Keratinocyte (primary cell): ENCODE results near the gene HCAR3. TPM values are rescaled to one million over a fixed set of nuclear protein-coding genes. Genes with fewer than 3 reads are reported as not detected.

Experiments used
- DNase-seq: peaks from one replicate; pipeline ENCODE4 v3.0.0-alpha.2; 2011; ENCODE audit warnings: low read depth, missing footprints, low spot score
- FAIRE-seq: peaks from 2 replicates; lab custom pipeline; 2011; peaks lifted over from hg19 to GRCh38; lab: Jason Lieb, UNC
- H2AFZ ChIP-seq: 2 replicates; pipeline ENCODE4 v1.6.0; 2012; ENCODE audit warnings: low read length, control low read depth, inconsistent platforms; ENCODE audit not compliant: control insufficient read depth
- H3K27ac ChIP-seq: 2 replicates; pipeline ENCODE4 v1.5.1; 2011; ENCODE audit warnings: low read length; ENCODE audit not compliant: control insufficient read depth, insufficient read depth
- H3K27me3 ChIP-seq: 3 replicates; pipeline ENCODE4 v1.6.0; 2011; ENCODE audit warnings: low read length; ENCODE audit not compliant: control insufficient read depth, insufficient read depth; ENCODE audit errors: extremely low read depth
- H3K36me3 ChIP-seq, 2 experiments: 2 replicates in 1 of 2; 3 replicates in 1 of 2; pipeline ENCODE4 v1.5.1; 2011; ENCODE audit warnings: low read length in 2 of 2, mild to moderate bottlenecking in 1 of 2; ENCODE audit not compliant: control insufficient read depth in 2 of 2, insufficient read depth in 2 of 2; ENCODE audit errors: extremely low read depth in 1 of 2
- H3K4me1 ChIP-seq: 3 replicates; pipeline ENCODE4 v1.5.1; 2011; ENCODE audit warnings: low read length; ENCODE audit not compliant: control insufficient read depth, insufficient read depth; ENCODE audit errors: extremely low read depth
- H3K4me2 ChIP-seq: 3 replicates; pipeline ENCODE4 v1.6.0; 2011; ENCODE audit warnings: low read depth, low read length; ENCODE audit not compliant: control insufficient read depth, insufficient read depth; ENCODE audit errors: extremely low read depth
- H3K4me3 ChIP-seq, 3 experiments: fragments of 200-600 bp in 1 of 3; sonication (generic) in 1 of 3; 2 replicates in 2 of 3; 3 replicates in 1 of 3; pipeline ENCODE4 v1.5.1; 2011 to 2016; ENCODE audit warnings: low read length in 3 of 3, mild to moderate bottlenecking in 3 of 3, control low read depth in 2 of 3, inconsistent platforms in 1 of 3, low read depth in 1 of 3, mixed read lengths in 1 of 3, mixed run types in 1 of 3, moderate library complexity in 1 of 3; ENCODE audit not compliant: control insufficient read depth in 2 of 3, insufficient read depth in 2 of 3; ENCODE audit errors: extremely low read depth in 1 of 3
- H3K79me2 ChIP-seq: 2 replicates; pipeline ENCODE4 v1.6.0; 2012; ENCODE audit warnings: low read length; ENCODE audit not compliant: control insufficient read depth, insufficient read depth
- H3K9ac ChIP-seq: 3 replicates; pipeline ENCODE4 v1.6.0; 2011; ENCODE audit warnings: low read length; ENCODE audit not compliant: control insufficient read depth, insufficient read depth; ENCODE audit errors: extremely low read depth
- H3K9me1 ChIP-seq: 3 replicates; pipeline ENCODE4 v1.6.0; 2011; ENCODE audit warnings: low read length; ENCODE audit not compliant: control insufficient read depth, insufficient read depth; ENCODE audit errors: extremely low read depth
- H3K9me3 ChIP-seq: 2 replicates; pipeline ENCODE4 v1.5.1; 2012; ENCODE audit warnings: low read depth, low read length; ENCODE audit not compliant: control insufficient read depth
- H4K20me1 ChIP-seq: 3 replicates; pipeline ENCODE4 v1.6.0; 2011; ENCODE audit warnings: low read length; ENCODE audit not compliant: control insufficient read depth, insufficient read depth; ENCODE audit errors: extremely low read depth
- CTCF ChIP-seq, 3 experiments: IDR thresholded peaks in 1 of 3; conservative IDR thresholded peaks in 1 of 3; optimal IDR thresholded peaks in 1 of 3; 2 replicates in 2 of 3; 3 replicates in 1 of 3; pipeline versions ENCODE3 to v1.5.1; 2011; ENCODE audit warnings: low read length in 3 of 3, mild to moderate bottlenecking in 3 of 3, moderate library complexity in 2 of 3, control low read depth in 1 of 3, inconsistent platforms in 1 of 3; ENCODE audit not compliant: insufficient read depth in 2 of 3; ENCODE audit errors: extremely low read depth in 1 of 3
- dilution Hi-C: fragments of 300-500 bp; cut with MboI; formaldehyde crosslinking; loops from one replicate; pipeline ENCODE4 v1.7.0; 2020; ENCODE audit warnings: low sequenced_read_pairs; ENCODE audit not compliant: extremely low pct_ligation_motif_present
- polyA plus RNA-seq, 5 experiments: library from polyadenylated mRNA; depleted of rRNA in 3 of 5; stranded (reverse) in 3 of 5; stranded (forward) in 1 of 5; unstranded in 1 of 5; fragments of >200 nt; gene quantifications; 1 replicate in 1 of 5; 2 replicates in 3 of 5; 3 replicates in 1 of 5; pipeline versions ENCODE4 v1.2.1 to v1.2.3, GENCODE V29; 2011 to 2012; ENCODE audit warnings: missing spikeins in 2 of 5, low read depth in 1 of 5, low replicate concordance in 1 of 5
- small RNA-seq, 3 experiments: library from RNA; depleted of rRNA; stranded (forward); fragments of <200 nt; gene quantifications; one replicate each; pipeline ENCODE3, GENCODE V24; 2012; ENCODE audit warnings: low read depth in 3 of 3, low replicate concordance in 1 of 3; ENCODE audit not compliant: insufficient read length in 3 of 3

Gene HCAR3
- polyA plus RNA-seq, 1 donor (not counting 4 experiments of a cell fraction or from before 2014, with no cell fraction given) = 12.1 TPM

- FAIRE-seq (no peak), DNase-seq (no peak)
- dilution Hi-C loops = no loop called here
These were observed 51.3 kb downstream of the HCAR3 start for GRCh38 chr12:122665349-122665748.

More at GRCh38 chr12:122665349-122665748, 51.3 kb downstream of the HCAR3 start:
- Histone ChIP-seq H3K9me3 (no peaks in the 10 kb centered on the region), H3K4me3 (no peak overlapping the region), H3K79me2 (no peaks in the 10 kb centered on the region), H3K36me3 (no peaks in the 10 kb centered on the region), H3K4me1 (no peaks in the 10 kb centered on the region), H3K9me1 (no peaks in the 10 kb centered on the region), H3K4me2 (no peak overlapping the region), H4K20me1 (no peaks in the 10 kb centered on the region), H3K9ac (no peak overlapping the region), H3K27ac (no peak overlapping the region), H2AFZ (no peak overlapping the region), H3K27me3 (no peaks in the 10 kb centered on the region)
- no peak for TF ChIP-seq CTCF (optimal IDR thresholded peaks at IDR 0.05 in 1 of 3, IDR thresholded peaks at IDR 0.05 in 1 of 3, conservative IDR thresholded peaks at IDR 0.05 in 1 of 3; ENCODE audit: extremely low read depth in 1 of 3, insufficient read depth in 2 of 3, low read length in 3 of 3)

Small RNA genes within 50 kb of the gene (small RNA-seq; reads per million reads assigned to genes)
- 0 reads per million in 3 experiments for gene AC026333.2

Other genes with a start within 250 kb of the HCAR3 start
- gene ZCCHC8, start 215.9 kb downstream of the HCAR3 start, polyA plus RNA-seq = 10.2 to 14.0 TPM (median 10.3 TPM) in 3 replicates
- gene RSRC2, start 189.9 kb downstream of the HCAR3 start, polyA plus RNA-seq = 22.9 to 45.6 TPM (median 34.6 TPM) in 3 replicates
- gene KNTC1, start 189.6 kb downstream of the HCAR3 start, polyA plus RNA-seq = 7.7 to 18.6 TPM (median 12.6 TPM) in 3 replicates
- gene HCAR2, start 13.5 kb downstream of the HCAR3 start, polyA plus RNA-seq = 8.8 to 30.1 TPM (median 18.3 TPM) in 3 replicates
- gene HCAR1, start 14.0 kb upstream of the HCAR3 start, polyA plus RNA-seq = 0.03 to 0.10 TPM (median 0.07 TPM) in 3 replicates
- 31.1 to 59.8 TPM (median 37.8 TPM) in 3 replicates for gene DENR, start 36.0 kb upstream of the HCAR3 start, polyA plus RNA-seq
- gene CCDC62, start 57.8 kb upstream of the HCAR3 start, polyA plus RNA-seq = 0.17 to 0.35 TPM (median 0.23 TPM) in 3 replicates
- 19.4 to 31.8 TPM (median 23.0 TPM) in 3 replicates for gene HIP1R, start 118.6 kb upstream of the HCAR3 start, polyA plus RNA-seq
- gene VPS37B, start 179.3 kb upstream of the HCAR3 start, polyA plus RNA-seq = 29.3 to 85.5 TPM (median 34.1 TPM) in 3 replicates
- gene ABCB9, start 249.7 kb upstream of the HCAR3 start, polyA plus RNA-seq = 4.0 to 5.7 TPM (median 4.7 TPM) in 3 replicates